NCI-H2227 (cell line): Measurements from ENCODE around the gene ZNF280D.

Source experiments
- DNase-seq: peaks from one replicate; lab custom pipeline; 2025; ENCODE audit not compliant: unreplicated experiment; lab: John Stamatoyannopoulos, UW

The ZNF280D gene

DNA sequence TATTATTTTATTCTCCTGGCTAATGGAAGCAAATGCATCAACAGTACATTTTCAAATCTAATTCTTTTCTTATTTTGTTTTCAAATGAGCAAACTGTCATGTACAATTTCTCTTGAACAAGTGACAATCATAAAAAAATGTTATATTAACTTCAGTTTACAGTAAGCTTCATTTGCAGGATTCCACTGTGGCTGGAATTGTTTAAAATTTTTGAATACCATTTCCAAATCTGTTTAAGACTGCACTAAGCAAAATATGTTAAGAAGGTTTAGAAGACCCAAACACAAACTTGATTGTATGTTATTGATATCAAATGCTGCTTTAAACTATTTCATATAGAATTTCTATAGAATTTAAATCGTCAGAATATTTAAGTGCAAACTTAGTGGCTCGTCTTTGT is 92.8 kb downstream of the ZNF280D start:
- DNase-seq: no peak

DNA sequence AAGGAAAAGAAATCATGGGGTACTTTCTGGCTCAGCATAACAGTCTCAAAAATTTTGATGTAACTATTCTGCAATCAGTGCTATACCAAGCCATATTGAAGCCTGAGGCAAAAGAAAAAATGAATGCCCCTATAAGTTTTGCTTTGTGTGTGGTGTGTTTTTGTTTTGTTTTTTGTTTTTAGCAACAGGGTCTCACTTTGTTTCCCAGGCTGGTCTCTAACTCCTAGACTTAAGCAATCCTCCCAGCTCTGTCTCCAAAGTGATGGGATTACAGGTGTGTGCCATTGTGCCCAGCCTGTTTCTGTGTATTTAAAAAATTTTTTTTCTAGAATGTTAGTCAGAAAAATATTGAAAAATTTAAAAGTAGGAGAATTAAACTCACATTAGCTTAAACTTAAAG is 93.2 kb downstream of the ZNF280D start:
- DNase-seq: no peak

GRCh38 chr15:56639631-56640030 is 93.7 kb downstream of the ZNF280D start:
- no peak for DNase-seq

GRCh38 chr15:56631765-56632164 is 101.5 kb downstream of the ZNF280D start:
- DNase-seq: no peak

DNA sequence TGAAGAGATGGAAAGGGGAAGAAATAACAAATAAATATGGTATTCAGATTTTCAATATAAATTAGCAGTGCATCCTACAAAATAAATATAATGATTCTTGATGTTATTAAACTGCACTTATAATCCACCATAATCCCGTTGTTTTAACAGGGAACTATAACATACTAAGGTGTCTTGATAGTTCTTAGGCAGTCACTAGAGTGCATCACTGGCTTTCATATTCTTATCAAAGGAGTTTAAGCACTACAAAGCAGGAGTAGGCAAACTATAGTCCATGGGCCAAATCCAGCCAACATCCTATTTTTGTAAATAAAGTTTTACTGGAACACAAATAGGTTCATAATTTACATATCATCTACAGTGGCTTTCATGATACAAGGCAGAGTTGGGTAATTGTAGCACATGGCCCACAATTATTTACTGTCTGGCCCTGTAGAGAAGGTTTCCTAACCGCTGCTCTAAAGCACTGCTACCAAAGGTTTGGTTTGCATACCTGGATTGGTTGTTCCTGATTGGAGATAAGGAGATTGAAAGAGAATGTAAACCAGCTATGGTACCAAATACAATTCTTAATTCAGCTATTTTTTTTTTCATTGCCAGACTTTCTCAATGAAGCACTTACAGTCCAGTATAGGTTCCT is 104.3 kb downstream of the ZNF280D start:
- no peak for DNase-seq

DNA sequence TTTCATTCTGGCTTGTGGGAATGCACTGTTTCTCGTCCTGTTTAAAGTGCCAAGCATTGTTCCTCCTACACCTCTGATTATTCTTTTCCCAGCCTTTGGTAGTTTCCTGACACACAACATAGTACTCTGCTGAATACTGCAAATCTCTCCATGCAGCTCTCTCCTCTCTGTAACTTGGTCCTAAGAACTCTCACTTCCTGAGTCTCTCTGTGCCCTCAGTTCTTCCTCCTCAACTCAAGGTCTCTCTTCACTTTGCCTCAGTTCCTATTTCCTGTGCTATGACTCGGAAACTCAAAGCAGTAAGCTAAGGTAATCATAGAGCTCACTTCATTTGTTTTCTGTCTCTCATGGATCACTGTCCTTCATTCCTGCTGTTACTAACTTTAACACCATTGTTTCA is 113.4 kb downstream of the ZNF280D start:
- DNase-seq: no peak

DNA sequence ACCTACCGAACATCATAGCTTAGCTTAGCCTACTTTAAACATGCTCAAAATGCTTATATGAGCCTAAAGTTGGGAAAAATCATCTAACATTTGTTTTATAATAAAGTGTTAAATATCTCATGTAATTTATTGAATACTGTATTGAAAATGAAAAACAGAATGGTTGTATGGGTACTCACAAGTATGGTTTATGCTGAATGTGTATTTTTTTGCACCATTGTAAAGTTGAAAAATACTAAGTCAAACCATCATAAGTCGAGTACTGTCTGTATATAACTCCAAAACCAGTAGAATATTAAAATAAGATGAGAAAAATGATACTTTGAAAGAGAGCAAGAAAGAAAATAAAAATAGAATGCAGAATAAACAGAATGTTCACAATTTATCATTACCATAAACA is 115.7 kb downstream of the ZNF280D start:
- no peak for DNase-seq

DNA sequence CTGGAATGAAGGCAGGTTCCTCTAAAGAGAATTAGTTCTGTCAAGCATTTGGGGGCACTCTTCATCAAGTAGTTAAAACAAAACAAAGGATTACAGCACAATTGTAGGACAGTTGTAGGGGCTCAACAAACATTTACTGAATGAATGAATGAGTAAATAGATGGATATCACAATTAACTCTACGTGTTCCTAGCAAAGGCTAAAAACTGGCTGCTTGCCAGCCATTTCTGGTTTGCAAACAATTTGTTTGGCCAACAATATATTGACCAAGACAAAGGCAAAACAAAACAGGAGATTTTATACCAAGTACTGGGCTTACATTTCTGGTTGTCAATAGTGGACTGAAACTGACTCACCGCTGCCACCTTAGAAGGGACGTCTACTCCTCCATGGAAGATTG is 116.8 kb downstream of the ZNF280D start:
- DNase-seq: no peak

GRCh38 chr15:56613811-56614210 is 119.5 kb downstream of the ZNF280D start:
- DNase-seq: no peak

GRCh38 chr15:56608993-56609392 is 124.3 kb downstream of the ZNF280D start:
- DNase-seq: no peak

- no peak for DNase-seq
Observed at GRCh38 chr15:56608140-56608778, 125.0 kb downstream of the ZNF280D start.

DNA sequence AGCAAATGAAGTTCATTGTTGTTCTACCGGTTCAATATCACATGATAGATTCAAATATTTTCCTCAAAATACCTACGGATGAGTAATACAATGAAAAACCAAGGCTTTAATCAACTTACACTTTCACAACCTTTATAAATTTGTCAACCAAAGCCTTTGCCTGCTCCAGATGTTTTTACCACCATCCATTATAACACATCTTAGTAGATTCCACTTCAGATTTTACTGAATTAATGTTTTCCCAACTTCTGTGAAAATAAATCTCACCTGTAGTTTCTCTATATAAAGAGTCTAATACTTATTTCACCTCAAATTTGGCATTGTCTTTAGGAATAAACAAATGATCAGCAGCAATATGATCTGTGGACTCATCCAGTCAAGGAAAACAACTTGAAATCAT is 131.1 kb downstream of the ZNF280D start:
- no peak for DNase-seq

DNA sequence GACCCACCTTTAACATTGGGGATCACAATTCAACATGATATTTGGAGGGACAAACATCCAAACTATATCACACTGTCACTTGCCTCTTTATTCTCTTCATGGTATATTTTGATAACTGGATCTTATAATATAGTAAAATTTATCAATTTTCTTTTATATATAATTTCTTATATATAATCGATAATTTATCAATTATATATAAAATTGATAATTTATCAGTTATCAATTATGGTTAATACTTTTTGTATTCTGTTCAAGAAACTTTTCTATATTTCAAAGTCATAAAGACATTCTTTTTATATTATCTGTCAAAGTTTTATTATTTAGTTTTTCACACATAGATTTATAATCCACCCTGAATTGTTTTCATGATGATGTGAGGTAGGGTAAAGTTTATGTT is 132.9 kb downstream of the ZNF280D start:
- DNase-seq: no peak

- no peak for DNase-seq
Observed at GRCh38 chr15:56598991-56599390, 134.3 kb downstream of the ZNF280D start.

DNA sequence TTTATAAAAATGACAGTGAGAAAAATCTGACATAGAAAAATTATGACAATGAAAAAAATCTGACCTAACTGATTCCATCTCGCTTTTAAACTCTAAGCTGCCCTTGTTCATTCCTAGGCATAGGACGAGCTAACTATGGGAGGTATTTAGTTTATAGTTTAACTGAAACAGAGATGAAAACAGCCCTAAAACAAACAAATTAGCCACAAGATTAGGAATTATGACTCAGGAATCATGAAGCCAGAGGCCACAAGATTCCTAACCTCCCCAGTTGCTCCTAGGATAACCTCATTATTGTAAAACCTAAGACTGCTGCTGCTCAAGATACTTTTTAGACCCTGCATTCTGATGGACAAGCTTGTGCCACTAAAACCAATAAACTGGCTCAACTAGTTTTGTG is 145.6 kb downstream of the ZNF280D start:
- DNase-seq: no peak

DNA sequence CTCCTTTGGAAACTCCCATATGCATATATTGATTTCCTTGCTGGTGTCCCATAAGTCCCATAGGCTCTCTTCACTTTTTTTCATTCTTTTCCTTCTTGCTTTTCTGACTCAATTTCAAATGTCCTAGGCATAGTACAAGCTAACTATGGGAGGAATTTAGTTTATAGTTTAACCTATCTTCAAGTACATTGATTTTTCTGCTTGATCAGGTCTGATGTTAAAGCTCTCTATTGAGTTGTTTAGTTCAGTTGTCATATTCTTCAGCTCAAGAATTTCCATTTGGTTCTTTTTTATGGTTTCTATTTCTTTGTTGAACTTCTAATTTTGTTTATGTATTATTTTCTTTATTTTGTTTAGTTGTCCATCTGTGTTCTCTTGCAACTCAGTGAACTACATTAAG is 147.1 kb downstream of the ZNF280D start:
- DNase-seq: no peak

DNA sequence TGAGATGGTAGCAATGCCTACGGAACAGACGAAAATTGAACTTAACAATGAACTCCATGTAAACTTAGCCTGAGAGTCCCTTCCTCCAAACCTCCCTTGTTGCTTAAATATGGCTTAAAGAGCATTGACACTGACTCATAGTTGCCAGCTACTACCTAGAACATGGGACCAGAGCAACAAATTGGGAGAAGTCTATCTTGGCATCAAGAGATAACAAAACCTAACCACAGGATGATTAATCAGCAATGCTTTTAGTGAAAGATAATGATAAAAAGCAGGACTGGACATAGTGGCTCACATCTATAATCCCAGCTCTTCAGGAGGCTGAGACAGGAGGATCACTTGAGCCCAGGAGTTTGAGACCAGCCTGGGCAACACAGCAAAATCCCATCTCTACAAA is 150.5 kb downstream of the ZNF280D start:
- DNase-seq: no peak
